Measurements from ENCODE around the gene SSBP3. TPM values are rescaled to one million over a fixed set of nuclear protein-coding genes. Genes with fewer than 3 reads are reported as not detected.

The SSBP3 gene
- total RNA-seq, 1 experiment from 2014 or later, result 115 TPM

- CTCF ChIA-PET, result interaction anchor here (1.1 to 1.8 kb wide), 2 partner anchors 20 to 25 kb away, joined by 3 to 5 read pairs; no protein-coding TSS in a partner anchor
Observed at GRCh38 chr1:54336116-54336515, 70.1 kb downstream of the SSBP3 start.

GRCh38 chr1:54335755-54336108 is 70.5 kb downstream of the SSBP3 start:
- Mint-ChIP-seq H3K27ac (peak overlapping the region; percentile 90), H3K9me3 (no peaks in the 10 kb centered on the region), H3K4me1 (peaks cover 88% of the 10 kb centered on the region), H3K36me3 (0 out of 2 replicates have a peak, but pooled peaks cover 2% of the 10 kb centered on the region), H3K4me3 (no peak overlapping the region), H3K27me3 (ENCODE audit: low read depth) (no peaks in the 10 kb centered on the region)
- DNase-seq (ENCODE audit: low spot score) (no peak), ATAC-seq (no peak)
- POLR2A ChIA-PET, result no interaction called here
- CTCF ChIA-PET, result interaction anchor here (0.9 to 1.8 kb wide), 3 partner anchors 19 to 24 kb away, joined by 3 to 5 read pairs (median 3); no protein-coding TSS in a partner anchor
- TF ChIP-seq ZNF121 (CRISPR knock-in tag; IDR thresholded peaks at IDR 0.05) (peak; percentile 98), STAT6 (CRISPR knock-in tag; conservative IDR thresholded peaks at IDR 0.05; ENCODE audit: low read depth) (no peak)

More at GRCh38 chr1:54336116-54336515, 70.1 kb downstream of the SSBP3 start:
- POLR2A ChIA-PET, result no interaction called here
- Mint-ChIP-seq H3K36me3 (0 out of 2 replicates have a peak, but pooled peaks cover 2% of the 10 kb centered on the region), H3K27me3 (ENCODE audit: low read depth) (no peaks in the 10 kb centered on the region; the same call in 1 of the 2 replicates), H3K4me1 (peaks cover 88% of the 10 kb centered on the region), H3K27ac (peak overlapping the region; percentile 90), H3K4me3 (no peak overlapping the region), H3K9me3 (no peaks in the 10 kb centered on the region)
- DNase-seq (ENCODE audit: low spot score) (no peak), ATAC-seq (no peak; the same call in 1 of the 2 replicates)
- TF ChIP-seq FOXK1 (CRISPR knock-in tag; IDR thresholded peaks at IDR 0.05) (no peak), CTCF (IDR thresholded peaks at IDR 0.05) (no peak), GABPB1 (CRISPR knock-in tag; IDR thresholded peaks at IDR 0.05) (no peak)

GRCh38 chr1:54335011-54335754 is 71.0 kb downstream of the SSBP3 start:
- Mint-ChIP-seq H3K27me3 (ENCODE audit: low read depth) (no peaks in the 10 kb centered on the region), H3K36me3 (0 out of 2 replicates have a peak, but pooled peaks cover 2% of the 10 kb centered on the region), H3K27ac (peak overlapping the region; percentile 90), H3K4me1 (peaks cover 88% of the 10 kb centered on the region), H3K9me3 (no peaks in the 10 kb centered on the region), H3K4me3 (no peak overlapping the region)
- no peak for TF ChIP-seq TEAD4 (CRISPR knock-in tag; IDR thresholded peaks at IDR 0.05)
- TF ChIP-seq ZNF121 (CRISPR knock-in tag; IDR thresholded peaks at IDR 0.05), result no peak
- no peak for DNase-seq (ENCODE audit: low spot score)
- no peak for ATAC-seq
- POLR2A ChIA-PET, result interaction anchor here (0.5 kb wide), 1 partner anchor 34 kb away, joined by 4 read pairs; no protein-coding TSS in a partner anchor
- CTCF ChIA-PET, result interaction anchor here (0.9 to 1.8 kb wide), 5 partner anchors 19 to 164 kb away, joined by 3 to 5 read pairs (median 3); no protein-coding TSS in a partner anchor

GRCh38 chr1:54332781-54333585 is 73.2 kb downstream of the SSBP3 start:
- Mint-ChIP-seq H3K27ac (peak overlapping the region; percentile 84), H3K4me3 (no peak overlapping the region), H3K27me3 (ENCODE audit: low read depth) (no peaks in the 10 kb centered on the region), H3K4me1 (peaks cover 90% of the 10 kb centered on the region), H3K9me3 (no peaks in the 10 kb centered on the region), H3K36me3 (0 out of 2 replicates have a peak, but pooled peaks cover under 1% of the 10 kb centered on the region)
- DNase-seq (ENCODE audit: low spot score), result no peak
- CTCF ChIA-PET, result interaction anchor here (0.6 to 2.1 kb wide), 9 partner anchors 9 to 215 kb away, joined by 3 to 9 read pairs (median 4); partner anchors contain the start of gene ACOT11
- TF ChIP-seq NFE2L1 (CRISPR knock-in tag; IDR thresholded peaks at IDR 0.05), result no peak
- no peak for TF ChIP-seq MLX (CRISPR knock-in tag; IDR thresholded peaks at IDR 0.05)
- TF ChIP-seq E2F1 (CRISPR knock-in tag; IDR thresholded peaks at IDR 0.05), result no peak
- no peak for TF ChIP-seq ZNF396 (CRISPR knock-in tag; IDR thresholded peaks at IDR 0.05; ENCODE audit: borderline replicate concordance)
- no peak for TF ChIP-seq SMAD4 (CRISPR knock-in tag; IDR thresholded peaks at IDR 0.05)
- no peak for TF ChIP-seq ZNF219 (CRISPR knock-in tag; IDR thresholded peaks at IDR 0.05; ENCODE audit: borderline replicate concordance)
- no peak for TF ChIP-seq TEAD1 (CRISPR knock-in tag; IDR thresholded peaks at IDR 0.05)
- no peak for TF ChIP-seq CTCF (IDR thresholded peaks at IDR 0.05)
- ATAC-seq, result no peak
- POLR2A ChIA-PET, result interaction anchor here (1.0 to 1.4 kb wide), 4 partner anchors 20 to 72 kb away, joined by 3 to 9 read pairs (median 4); no protein-coding TSS in a partner anchor

Data from WTC11 (cell line).